Uterus (tissue), 2 donors: ENCODE results near the gene CAGE1.
"Not testable (repeated sequence)": the region's sequence is repeated elsewhere in the genome, so short reads cannot be mapped to it uniquely, and the experiment has no call there.

Experiments used
- CTCF ChIP-seq, 4 experiments: fragments of 200-600 bp in 2 of 4; fragments of 450-650 bp in 2 of 4; sonication (generic) in 2 of 4; IDR thresholded peaks; one replicate each; pipeline ENCODE4 v1.5.1; 2016 to 2019; ENCODE audit warnings: antibody characterized with exemption in 4 of 4, mild to moderate bottlenecking in 2 of 4, moderate library complexity in 1 of 4
- POLR2A ChIP-seq, 2 donors: fragments of 450-650 bp; IDR thresholded peaks; one replicate each; pipeline ENCODE4 v1.6.1; 2016; ENCODE audit warnings: antibody characterized with exemption in 2 of 2, mild to moderate bottlenecking in 1 of 2, moderate library complexity in 1 of 2

GRCh38 chr6:7321866-7322265 is 67.7 kb downstream of the CAGE1 start:
- not testable (repeated sequence) for TF ChIP-seq CTCF, POLR2A (IDR thresholded peaks at IDR 0.05)
